SKM-1 (cell line): ENCODE data around the gene C1QTNF4.
"Not testable (repeated sequence)": the region's sequence is repeated elsewhere in the genome, so short reads cannot be mapped to it uniquely, and the experiment has no call there.

Source experiments
- DNase-seq: peaks from one replicate; lab custom pipeline; 2025; ENCODE audit not compliant: unreplicated experiment; lab: John Stamatoyannopoulos, UW

C1QTNF4 gene

GRCh38 chr11:47593934-47594855 is at the start of gene C1QTNF4:
TSS of gene C1QTNF4 (minus strand) at chr11:47594411. CDS start at chr11:47590810, 3,601 bp downstream.
- DNase-seq, result no peak

GRCh38 chr11:47642099-47642855 is 48.1 kb upstream of the C1QTNF4 start, which contains the start of gene MTCH2:
TSS of gene MTCH2 (minus strand) at chr11:47642559. CDS start at chr11:47642465, 94 bp downstream.
- peak; percentile 95 for DNase-seq

GRCh38 chr11:47641600-47642098 is 47.4 kb upstream of the C1QTNF4 start:
- no peak for DNase-seq

GRCh38 chr11:47640506-47640905 is 46.3 kb upstream of the C1QTNF4 start:
- DNase-seq, result not testable (repeated sequence)

GRCh38 chr11:47636331-47636730 is 42.1 kb upstream of the C1QTNF4 start:
- not testable (repeated sequence) for DNase-seq

- DNase-seq, result no peak
Observed at GRCh38 chr11:47631473-47631872, 37.3 kb upstream of the C1QTNF4 start.

GRCh38 chr11:47628026-47628425 is 33.8 kb upstream of the C1QTNF4 start:
- DNase-seq, result no peak

- DNase-seq, result no peak
Observed at GRCh38 chr11:47626234-47626633, 32.0 kb upstream of the C1QTNF4 start.

- DNase-seq, result no peak
Observed at GRCh38 chr11:47620836-47621378, 26.7 kb upstream of the C1QTNF4 start.

- DNase-seq, result no peak
Observed at GRCh38 chr11:47617417-47617809, 23.2 kb upstream of the C1QTNF4 start.

- DNase-seq, result no peak
Observed at GRCh38 chr11:47616726-47617416, 22.7 kb upstream of the C1QTNF4 start.

GRCh38 chr11:47615249-47615648 is 21.0 kb upstream of the C1QTNF4 start:
- no peak for DNase-seq

GRCh38 chr11:47611348-47611794 is 17.2 kb upstream of the C1QTNF4 start:
- DNase-seq, result peak; percentile 62

- DNase-seq, result no peak
Observed at GRCh38 chr11:47609675-47610074, 15.5 kb upstream of the C1QTNF4 start.

GRCh38 chr11:47607380-47607779 is 13.2 kb upstream of the C1QTNF4 start:
- DNase-seq, result no peak

- no peak for DNase-seq
Observed at GRCh38 chr11:47606731-47607130, 12.5 kb upstream of the C1QTNF4 start.

- DNase-seq, result no peak
Observed at GRCh38 chr11:47605921-47606320, 11.7 kb upstream of the C1QTNF4 start.

- no peak for DNase-seq
Observed at GRCh38 chr11:47603295-47603694, 9.1 kb upstream of the C1QTNF4 start.

GRCh38 chr11:47599902-47600301 is 5.7 kb upstream of the C1QTNF4 start:
- no peak for DNase-seq

- no peak for DNase-seq
Observed at GRCh38 chr11:47595967-47596366, 1.8 kb upstream of the C1QTNF4 start.

- DNase-seq, result no peak
Observed at GRCh38 chr11:47595029-47595428, 818 bp upstream of the C1QTNF4 start.
